HG03354 (cell line): ENCODE measurements around the gene GID8.
A peak's percentile ranks its signal among the peaks of the same experiment; 100 is the strongest.

Experiments
- ATAC-seq: cut with Tn5 transposase; IDR thresholded peaks from one replicate; pipeline ENCODE4 v1.9.1; 2021; ENCODE audit warnings: mild to moderate bottlenecking; ENCODE audit not compliant: unreplicated experiment, poor library complexity, severe bottlenecking

Gene GID8

GRCh38 chr20:62937268-62938104, 461 bp upstream of the GID8 start:
- peak; percentile 82 for ATAC-seq

GRCh38 chr20:62940875-62941274, 2.9 kb downstream of the GID8 start:
- ATAC-seq, result no peak

GRCh38 chr20:62941792-62942191, 3.8 kb downstream of the GID8 start:
- ATAC-seq, result no peak

GRCh38 chr20:62942456-62942855, 4.5 kb downstream of the GID8 start:
- no peak for ATAC-seq

- ATAC-seq, result no peak
Measured at GRCh38 chr20:62943396-62943795, 5.4 kb downstream of the GID8 start.

- ATAC-seq, result no peak
Measured at GRCh38 chr20:62944184-62944583, 6.2 kb downstream of the GID8 start.

DNA sequence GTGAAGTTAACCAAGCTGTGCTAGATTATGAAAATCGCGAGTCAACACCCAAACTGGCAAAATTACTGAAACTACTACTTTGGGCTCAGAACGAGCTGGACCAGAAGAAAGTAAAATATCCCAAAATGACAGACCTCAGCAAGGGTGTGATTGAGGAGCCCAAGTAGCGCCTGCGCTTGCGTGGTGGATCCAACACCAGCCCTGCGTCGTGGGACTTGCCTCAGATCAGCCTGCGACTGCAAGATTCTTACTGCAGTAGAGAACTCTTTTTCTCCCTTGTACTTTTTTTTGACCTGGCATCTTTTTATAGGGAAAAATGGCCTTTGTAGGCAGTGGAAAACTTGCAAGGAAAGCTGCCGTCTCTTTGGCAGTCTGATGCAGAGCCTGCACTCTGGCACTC, 6.8 kb downstream of the GID8 start:
- no peak for ATAC-seq

- ATAC-seq, result no peak
Measured at GRCh38 chr20:62945771-62946339, 7.9 kb downstream of the GID8 start.

DNA sequence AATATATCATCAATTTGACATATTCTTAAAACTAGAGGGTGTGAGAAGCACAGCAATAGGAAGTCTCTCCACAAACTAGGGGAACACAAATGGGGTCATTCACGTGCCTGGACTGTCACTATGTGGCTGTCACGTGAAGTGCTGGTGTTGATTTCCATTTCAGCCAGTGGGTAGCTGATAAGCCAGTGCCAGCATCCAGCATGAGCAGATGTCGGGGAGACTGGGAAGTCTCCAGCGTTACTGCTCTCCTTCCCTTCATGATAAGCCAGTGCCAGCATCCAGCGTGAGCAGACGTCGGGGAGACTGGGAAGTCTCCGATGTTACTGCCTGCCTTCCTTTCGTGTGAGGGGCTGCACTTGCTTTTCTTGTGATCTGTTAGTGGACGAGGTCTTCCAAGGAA, 9.0 kb downstream of the GID8 start:
- no peak for ATAC-seq

- no peak for ATAC-seq
Measured at GRCh38 chr20:62947532-62948300, 9.8 kb downstream of the GID8 start.

- no peak for ATAC-seq
Measured at GRCh38 chr20:62949153-62949821, 11.3 kb downstream of the GID8 start.

DNA sequence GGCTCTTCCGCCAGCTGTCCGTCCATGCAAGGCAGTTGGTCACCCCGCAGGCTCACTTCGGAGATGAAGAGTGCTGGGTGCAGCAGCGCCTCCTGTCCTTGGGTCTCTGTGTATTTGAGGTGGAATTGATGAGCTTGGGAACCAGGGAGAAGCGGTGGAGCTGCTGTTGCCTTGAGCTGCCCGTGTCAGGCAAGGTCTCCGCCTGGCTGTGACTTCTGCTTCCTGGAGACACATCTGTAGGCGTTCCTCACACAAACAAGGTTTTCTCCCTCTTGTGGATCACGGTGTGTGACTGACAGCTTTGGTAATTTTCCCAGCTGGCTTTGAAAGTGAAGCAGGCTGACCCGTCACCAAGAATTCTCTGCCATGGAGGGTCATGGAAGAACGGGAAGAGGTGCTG, 12.0 kb downstream of the GID8 start:
- ATAC-seq, result no peak

GRCh38 chr20:62950741-62951140, 12.8 kb downstream of the GID8 start:
- ATAC-seq, result no peak

DNA sequence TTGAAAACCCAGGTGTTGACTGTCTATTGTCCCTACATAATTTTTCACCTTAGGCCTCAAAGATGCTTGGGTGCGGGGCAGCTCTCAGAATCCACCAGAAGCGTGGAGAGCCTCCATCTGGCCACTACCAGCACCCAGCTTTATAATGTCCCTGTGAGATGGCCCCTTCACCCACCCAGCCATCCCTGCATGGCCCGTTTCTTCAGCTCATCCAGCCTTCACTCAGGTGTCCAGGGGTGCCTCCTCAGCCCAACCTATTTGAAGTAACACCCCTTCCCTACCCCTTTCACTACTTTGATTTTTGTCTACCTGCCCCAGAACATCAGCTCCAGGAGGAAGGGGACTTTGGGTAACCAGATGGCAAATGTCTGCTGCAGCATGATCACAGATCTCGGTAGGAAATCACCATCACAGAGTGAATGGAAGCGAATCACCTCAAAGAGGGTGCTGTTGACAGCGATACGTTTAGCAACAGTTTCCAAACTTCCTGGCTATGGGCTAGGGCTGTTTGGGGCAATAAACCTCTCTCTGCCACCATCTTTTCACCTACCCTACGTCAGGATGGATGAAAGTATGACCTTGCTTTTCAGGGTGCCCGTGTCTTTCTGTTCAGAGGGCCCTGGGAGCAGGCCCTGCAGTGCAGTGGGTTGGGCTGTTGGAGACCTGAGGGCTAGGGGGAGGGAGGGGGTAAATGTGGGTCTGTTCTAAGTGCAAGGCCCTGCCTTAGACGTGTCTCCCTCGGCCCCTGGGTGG, 13.4 kb downstream of the GID8 start:
- no peak for ATAC-seq

DNA sequence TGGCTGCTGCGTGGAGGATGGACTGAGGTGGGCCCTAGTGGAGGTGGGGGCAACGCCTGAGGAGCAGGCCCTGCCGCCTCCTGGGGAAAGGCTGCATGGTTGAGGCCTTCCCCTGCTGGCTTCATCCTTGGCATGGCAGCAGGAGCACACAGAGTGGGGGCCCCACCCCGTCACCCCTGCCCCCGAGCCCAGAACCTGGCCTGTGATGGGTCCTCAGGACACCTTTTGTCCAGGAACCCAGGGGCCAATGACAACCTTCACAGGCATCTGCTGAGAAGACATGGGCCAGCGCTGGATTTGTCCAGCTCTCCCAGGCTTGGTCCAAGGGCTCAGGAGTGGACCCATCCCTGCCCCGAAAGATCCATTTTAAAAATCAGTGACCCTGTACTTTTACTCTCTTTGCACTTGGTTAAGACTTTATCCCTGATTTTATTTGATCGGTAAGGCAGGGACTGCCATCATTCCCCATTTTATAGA, 14.0 kb downstream of the GID8 start:
- no peak for ATAC-seq

DNA sequence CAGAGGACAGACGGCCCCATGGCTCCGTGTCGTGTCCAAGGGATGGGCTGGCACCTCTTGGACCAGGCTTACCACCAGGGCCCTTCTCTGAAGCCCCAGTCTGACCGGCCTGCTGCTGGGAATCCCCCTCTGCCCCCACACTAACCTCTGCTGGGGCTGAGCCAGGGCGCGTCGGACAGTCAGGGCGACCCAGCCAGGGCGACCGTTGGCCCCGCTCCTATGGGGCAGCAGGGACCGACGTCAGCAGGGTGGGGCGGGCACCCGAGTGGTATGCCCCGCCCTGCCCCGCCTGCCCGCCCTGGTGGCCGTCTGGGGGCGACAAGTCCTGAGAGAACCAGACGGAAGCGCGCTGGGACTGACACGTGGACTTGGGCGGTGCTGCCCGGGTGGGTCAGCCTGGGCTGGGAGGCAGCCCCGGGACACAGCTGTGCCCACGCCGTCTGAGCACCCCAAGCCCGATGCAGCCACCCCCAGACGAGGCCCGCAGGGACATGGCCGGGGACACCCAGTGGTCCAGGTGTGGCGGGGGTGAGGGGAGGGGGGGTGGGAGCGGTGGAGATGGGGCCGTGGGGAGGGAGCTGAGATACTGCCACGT, 14.5 kb downstream of the GID8 start, which contains the start of gene SLC17A9:
Gene SLC17A9, plus strand, starts transcription at position 337 of the 595 bp plus-strand sequence. Its CDS starts 122 bp downstream, at position 459.
- peak; percentile 43 for ATAC-seq

DNA sequence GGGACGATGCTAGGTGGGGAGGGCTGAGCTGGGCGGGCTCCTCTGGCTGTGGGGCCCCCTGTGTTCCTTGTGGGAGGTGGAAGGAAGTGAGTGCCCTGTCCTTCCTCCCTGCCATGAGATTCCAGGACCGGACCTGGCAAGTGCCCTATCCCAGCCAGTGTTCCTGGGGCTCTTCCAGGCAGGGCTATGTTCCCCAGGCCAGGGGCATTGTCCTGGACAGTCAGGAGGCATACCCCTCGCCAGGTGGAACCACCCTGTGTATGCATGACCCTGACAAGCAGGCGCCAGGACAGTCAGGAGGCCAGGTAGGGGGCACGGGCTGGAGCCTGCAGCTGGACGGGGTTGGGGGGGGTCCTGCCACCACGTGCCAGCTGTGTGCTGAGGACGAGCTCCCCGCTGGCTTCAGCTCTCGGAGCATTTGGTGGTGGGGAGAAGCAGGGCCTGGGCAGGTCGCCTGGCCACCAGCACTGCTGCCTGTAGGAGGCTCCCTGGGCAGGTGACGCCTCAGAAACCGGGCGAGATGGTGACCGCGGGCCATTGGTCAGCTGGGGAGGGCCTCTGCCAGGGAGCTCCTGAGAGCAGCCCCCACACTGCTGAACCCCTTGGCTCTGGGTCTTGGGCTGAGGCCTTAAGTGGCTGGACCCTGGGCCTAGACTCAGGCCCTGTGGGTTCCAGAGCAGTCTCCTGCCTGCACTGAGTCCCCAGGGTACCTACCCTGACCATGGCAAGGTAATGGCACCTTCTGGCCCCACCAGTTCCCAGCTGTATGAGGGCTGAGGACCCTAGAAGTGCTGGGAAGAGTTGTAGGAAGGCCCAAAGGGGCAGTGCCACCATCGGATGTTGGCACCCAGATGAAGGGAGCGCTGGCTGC, 15.3 kb downstream of the GID8 start:
- no peak for ATAC-seq
